ENCODE data around the gene MT1X.

MT1X gene

DNA sequence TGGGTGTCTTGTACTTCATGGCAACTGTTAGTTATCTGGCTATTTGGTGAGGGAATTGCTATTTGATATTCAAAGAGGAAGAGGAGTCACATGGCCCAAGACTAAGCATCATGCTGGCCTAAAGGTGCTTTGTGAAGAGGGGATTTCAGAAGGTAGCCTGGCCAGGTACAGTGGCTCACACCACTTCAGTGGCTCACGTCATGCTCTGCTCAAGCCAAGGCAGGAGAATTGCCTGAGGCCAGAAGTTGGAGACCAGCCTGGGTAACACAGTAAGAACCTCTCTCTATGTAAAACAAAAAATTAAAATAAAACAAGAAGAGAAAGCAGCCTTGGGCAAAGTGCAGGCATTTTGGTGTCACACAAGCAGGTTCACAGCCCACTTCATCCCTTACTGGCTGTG lies 37.0 kb upstream of the MT1X start:
- CTCF ChIA-PET: no interaction called here
- TF ChIP-seq CTCF (IDR thresholded peaks at IDR 0.05; ENCODE audit: control extremely low read depth, extremely low read depth, low read depth, missing control alignments): no peak
- POLR2A ChIA-PET: no interaction called here
- DNase-seq (ENCODE audit: extremely low spot score): no peak

GRCh38 chr16:56645838-56646237 lies 36.4 kb upstream of the MT1X start:
- ChIA-PET CTCF (interaction anchor here (1.1 kb wide), 1 partner anchor 11 kb away, joined by 4 read pairs; no protein-coding TSS in a partner anchor), POLR2A (no interaction called here)
- DNase-seq (ENCODE audit: extremely low spot score): no peak
- TF ChIP-seq CTCF (IDR thresholded peaks at IDR 0.05; ENCODE audit: control extremely low read depth, extremely low read depth, low read depth, missing control alignments): no peak

GRCh38 chr16:56647641-56648431 lies 34.4 kb upstream of the MT1X start:
- ChIA-PET POLR2A (no interaction called here), CTCF (no interaction called here)
- no peak for TF ChIP-seq CTCF (IDR thresholded peaks at IDR 0.05; ENCODE audit: control extremely low read depth, extremely low read depth, low read depth, missing control alignments)
- no peak for DNase-seq (ENCODE audit: extremely low spot score)

GRCh38 chr16:56649271-56649670 lies 33.0 kb upstream of the MT1X start:
- ChIA-PET CTCF (no interaction called here), POLR2A (no interaction called here)
- TF ChIP-seq CTCF (IDR thresholded peaks at IDR 0.05; ENCODE audit: control extremely low read depth, extremely low read depth, low read depth, missing control alignments): no peak
- DNase-seq (ENCODE audit: extremely low spot score): no peak

- TF ChIP-seq CTCF (IDR thresholded peaks at IDR 0.05; ENCODE audit: control extremely low read depth, extremely low read depth, low read depth, missing control alignments): no peak
- ChIA-PET POLR2A (no interaction called here), CTCF (no interaction called here)
- no peak for DNase-seq (ENCODE audit: extremely low spot score)
Measured at GRCh38 chr16:56649820-56650219, 32.5 kb upstream of the MT1X start.

DNA sequence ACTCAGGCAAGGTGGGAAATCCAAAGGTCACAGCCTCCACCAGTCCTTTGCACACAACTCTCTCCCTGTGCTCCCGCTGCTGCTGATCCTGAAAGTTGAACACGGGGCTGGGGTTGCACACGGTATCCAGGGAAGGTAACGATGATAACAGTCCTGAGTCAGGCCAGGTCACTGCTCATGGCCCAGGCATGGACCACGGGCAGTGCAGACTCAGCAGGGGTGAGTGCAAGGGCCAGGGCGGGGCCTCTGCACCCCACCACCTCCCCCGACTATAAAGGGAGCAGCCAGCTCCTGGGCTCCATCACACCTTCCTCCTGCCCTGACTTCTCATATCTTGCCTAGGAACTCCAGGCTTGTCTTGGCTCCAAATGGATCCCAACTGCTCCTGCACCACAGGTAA lies 30.7 kb upstream of the MT1X start, which contains the start of gene MT1B:
Gene MT1B (plus strand): TSS at position 301 of the 400 bp plus-strand sequence. CDS start 68 bp downstream, at position 369.
- no peak for TF ChIP-seq CTCF (IDR thresholded peaks at IDR 0.05; ENCODE audit: control extremely low read depth, extremely low read depth, low read depth, missing control alignments)
- DNase-seq (ENCODE audit: extremely low spot score): no peak
- ChIA-PET POLR2A (no interaction called here), CTCF (no interaction called here)

Data from GM10248 (cell line).